Colonic mucosa (tissue), 4 donors: ENCODE data around the gene BAHD1. TPM values are rescaled to one million over a fixed set of nuclear protein-coding genes. Genes with fewer than 3 reads are reported as not detected.

Experiments used
- DNase-seq: peaks from one replicate; pipeline ENCODE4 v3.0.0-alpha.2; 2020
- H3K27ac ChIP-seq: fragments of 200-600 bp; one replicate; pipeline ENCODE4 v1.8.0; 2021
- H3K27me3 ChIP-seq: fragments of 200-600 bp; one replicate; pipeline ENCODE4 v1.8.0; 2021
- H3K36me3 ChIP-seq: fragments of 200-600 bp; one replicate; pipeline ENCODE4 v1.8.0; 2021
- H3K4me1 ChIP-seq: fragments of 200-600 bp; one replicate; pipeline ENCODE4 v1.8.0; 2021; ENCODE audit warnings: mild to moderate bottlenecking
- H3K4me3 ChIP-seq: fragments of 200-600 bp; one replicate; pipeline ENCODE4 v1.8.0; 2021
- H3K9ac ChIP-seq, 2 donors: one replicate each; pipeline ENCODE4 v1.7.0; 2013; ENCODE audit warnings: control low read depth in 2 of 2, low read depth in 2 of 2, low read length in 2 of 2
- H3K9me3 ChIP-seq: fragments of 200-600 bp; one replicate; pipeline ENCODE4 v1.8.0; 2021
- CTCF ChIP-seq: fragments of 200-600 bp; IDR thresholded peaks from one replicate; pipeline ENCODE4 v1.8.0; 2022; ENCODE audit warnings: antibody characterized with exemption, mild to moderate bottlenecking
- intact Hi-C: fragments of 100-400 bp; cut with DNase I; formaldehyde crosslinking; loops from one replicate; pipeline ENCODE4 v1.14.1; 2022
- total RNA-seq, 2 donors: library from RNA; stranded (reverse); fragmentation: NEBNext Ultra II Directional in 1 of 2; extraction: Animal tissue kit (Norgen Biotek cat#: 25700) in 1 of 2; gene quantifications; one replicate each; pipeline ENCODE4 v1.2.1, GENCODE V29; 2021
- donor health status: healthy.
- donor health status: DM: no; HTN: no; CAD: no.
- donor health status: DM: no; HTN: no; CAD: no.

BAHD1 gene
- total RNA-seq, 2 donors from 2014 or later: 25.3 to 26.3 TPM

- H3K27me3 ChIP-seq: no peaks in the 10 kb centered on the region
- DNase-seq: no peak
These were observed 5.6 kb upstream of the BAHD1 start for GRCh38 chr15:40435023-40435709.

GRCh38 chr15:40435710-40436089 lies 5.1 kb upstream of the BAHD1 start:
- intact Hi-C loops: no loop called here
- TF ChIP-seq CTCF: no peak
- Histone ChIP-seq H3K9ac (peak overlapping the region; percentile 40 to 51), H3K4me3 (peak overlapping the region; percentile 29), H3K9me3 (no peaks in the 10 kb centered on the region), H3K27ac (no peak overlapping the region), H3K27me3 (no peaks in the 10 kb centered on the region), H3K4me1 (peaks cover 5% of the 10 kb centered on the region), H3K36me3 (no peaks in the 10 kb centered on the region)
- DNase-seq: no peak

More at GRCh38 chr15:40435023-40435709, 5.6 kb upstream of the BAHD1 start:
- intact Hi-C loops: no loop called here
- H3K4me3 ChIP-seq: no peak overlapping the region
- peaks cover 5% of the 10 kb centered on the region for H3K4me1 ChIP-seq
- H3K27ac ChIP-seq: no peak overlapping the region
- H3K9ac ChIP-seq: peak overlapping the region; percentile 40 to 51
- H3K9me3 ChIP-seq: no peaks in the 10 kb centered on the region
- H3K36me3 ChIP-seq: no peaks in the 10 kb centered on the region
- no peak for TF ChIP-seq CTCF

- Histone ChIP-seq H3K9ac (peak overlapping the region; percentile 26 to 58), H3K9me3 (no peaks in the 10 kb centered on the region), H3K4me1 (peaks cover 5% of the 10 kb centered on the region), H3K36me3 (no peaks in the 10 kb centered on the region), H3K4me3 (peak overlapping the region; percentile 29), H3K27me3 (no peaks in the 10 kb centered on the region), H3K27ac (no peak overlapping the region)
- intact Hi-C loops: no loop called here
- DNase-seq: peak; percentile 78
- TF ChIP-seq CTCF: no peak
These were observed 4.4 kb upstream of the BAHD1 start for GRCh38 chr15:40436116-40436891.

GRCh38 chr15:40436892-40437751 lies 3.6 kb upstream of the BAHD1 start:
- intact Hi-C loops: no loop called here
- DNase-seq: no peak
- H3K27me3 ChIP-seq: no peaks in the 10 kb centered on the region
- no peak overlapping the region for H3K4me3 ChIP-seq
- no peaks in the 10 kb centered on the region for H3K36me3 ChIP-seq
- peak overlapping the region in 1 of 2 donors; percentile 58 for H3K9ac ChIP-seq
- no peaks in the 10 kb centered on the region for H3K9me3 ChIP-seq
- no peak overlapping the region for H3K27ac ChIP-seq
- H3K4me1 ChIP-seq: peaks cover 5% of the 10 kb centered on the region
- TF ChIP-seq CTCF: no peak
